Testis (tissue), 2 donors: ENCODE results near the gene PTPRN2.

Experiments used
- POLR2A ChIP-seq: fragments of 450-650 bp; IDR thresholded peaks from one replicate; pipeline ENCODE4 v1.6.1; 2017; ENCODE audit warnings: antibody characterized with exemption, mild to moderate bottlenecking, moderate library complexity
- TF ChIP-seq, protein P1 (sequence below), 3 experiments: fragments of 450-650 bp in 2 of 3; fragments of 200-600 bp in 1 of 3; sonication (generic) in 1 of 3; IDR thresholded peaks; one replicate each; pipeline ENCODE4 v1.5.1; 2016 to 2019; ENCODE audit warnings: antibody characterized with exemption in 3 of 3, mild to moderate bottlenecking in 2 of 3, moderate library complexity in 1 of 3

DNA sequence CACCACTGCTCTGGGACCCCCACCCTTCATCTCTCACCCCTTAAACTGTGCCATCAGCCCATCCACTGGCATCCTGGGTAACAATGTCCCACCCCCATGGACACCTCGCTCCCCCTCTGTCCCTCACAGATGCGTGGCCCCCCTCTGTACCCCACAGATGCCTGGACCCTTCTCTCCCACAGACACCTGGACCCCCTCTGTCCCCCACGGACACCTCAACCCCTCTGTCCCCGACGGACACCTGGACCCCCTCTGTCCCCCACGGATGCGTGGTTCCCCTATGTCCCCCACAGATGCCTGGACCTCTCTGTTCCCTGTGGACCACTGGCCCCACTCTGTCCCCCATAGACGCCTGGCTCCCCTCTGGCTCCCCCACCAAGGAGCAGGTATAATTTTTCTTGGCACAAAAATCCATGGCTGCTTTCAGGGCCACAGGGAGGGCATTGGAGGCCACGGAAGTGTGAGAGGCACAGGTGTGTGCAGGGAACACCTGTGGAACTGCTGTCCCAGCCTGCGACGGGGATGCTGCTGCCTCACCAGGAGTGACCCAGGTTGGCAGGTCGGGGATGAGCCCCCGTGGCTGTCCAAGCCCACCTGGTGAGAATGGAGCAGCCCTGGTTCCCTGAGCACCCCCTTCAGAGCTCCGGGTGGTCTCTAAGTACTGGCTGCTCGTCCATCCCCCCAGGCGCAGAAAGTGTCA is 193.5 kb downstream of the PTPRN2 start:
- TF ChIP-seq, protein P1, sequence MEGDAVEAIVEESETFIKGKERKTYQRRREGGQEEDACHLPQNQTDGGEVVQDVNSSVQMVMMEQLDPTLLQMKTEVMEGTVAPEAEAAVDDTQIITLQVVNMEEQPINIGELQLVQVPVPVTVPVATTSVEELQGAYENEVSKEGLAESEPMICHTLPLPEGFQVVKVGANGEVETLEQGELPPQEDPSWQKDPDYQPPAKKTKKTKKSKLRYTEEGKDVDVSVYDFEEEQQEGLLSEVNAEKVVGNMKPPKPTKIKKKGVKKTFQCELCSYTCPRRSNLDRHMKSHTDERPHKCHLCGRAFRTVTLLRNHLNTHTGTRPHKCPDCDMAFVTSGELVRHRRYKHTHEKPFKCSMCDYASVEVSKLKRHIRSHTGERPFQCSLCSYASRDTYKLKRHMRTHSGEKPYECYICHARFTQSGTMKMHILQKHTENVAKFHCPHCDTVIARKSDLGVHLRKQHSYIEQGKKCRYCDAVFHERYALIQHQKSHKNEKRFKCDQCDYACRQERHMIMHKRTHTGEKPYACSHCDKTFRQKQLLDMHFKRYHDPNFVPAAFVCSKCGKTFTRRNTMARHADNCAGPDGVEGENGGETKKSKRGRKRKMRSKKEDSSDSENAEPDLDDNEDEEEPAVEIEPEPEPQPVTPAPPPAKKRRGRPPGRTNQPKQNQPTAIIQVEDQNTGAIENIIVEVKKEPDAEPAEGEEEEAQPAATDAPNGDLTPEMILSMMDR (IDR thresholded peaks at IDR 0.05) = no peak
- no peak for TF ChIP-seq POLR2A
